ENCODE measurements around the gene OTUD6A.
"Not testable (repeated sequence)": the region's sequence is repeated elsewhere in the genome, so short reads cannot be mapped to it uniquely, and the experiment has no call there.

Gene OTUD6A

DNA sequence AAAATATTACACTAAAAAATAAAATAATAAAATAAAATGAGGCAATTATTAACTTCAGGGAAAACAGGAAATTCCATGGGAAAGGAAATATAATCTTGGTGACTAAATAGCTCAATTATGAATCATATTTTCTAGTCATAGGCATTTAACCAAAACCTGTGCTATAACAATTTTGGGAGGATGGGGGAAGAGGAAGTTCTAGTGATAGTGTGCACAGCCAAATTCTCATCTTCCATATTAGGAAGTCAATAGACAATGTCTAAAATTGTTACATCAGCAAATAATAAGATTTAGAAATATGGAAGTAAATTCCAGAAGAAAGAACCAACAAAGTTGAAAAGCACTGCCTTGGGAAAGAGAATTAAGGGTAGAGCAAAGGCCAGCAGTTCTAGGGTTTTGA, 15.3 kb upstream of the OTUD6A start:
- DNase-seq (ENCODE audit: low spot score) = peak; percentile 57

DNA sequence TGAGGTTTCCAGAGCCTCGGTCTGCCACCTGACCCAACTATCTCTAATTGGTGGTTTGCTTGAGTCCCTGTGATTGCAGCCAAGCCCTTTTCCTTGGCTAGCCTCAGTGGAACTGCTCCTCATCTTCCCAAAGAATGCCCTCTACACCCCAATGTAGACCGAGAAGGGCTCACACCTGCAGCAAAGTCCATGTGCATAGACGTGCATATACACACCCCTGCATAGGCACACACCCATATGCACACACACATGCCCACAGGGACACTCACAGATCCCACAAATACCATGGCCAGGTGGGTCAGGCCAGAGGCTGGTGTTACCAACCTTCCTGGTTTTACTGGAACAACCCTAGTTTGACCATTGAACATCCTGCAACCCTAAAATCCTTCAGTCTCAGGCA, 12.9 kb upstream of the OTUD6A start:
- DNase-seq (ENCODE audit: low spot score) = no peak

DNA sequence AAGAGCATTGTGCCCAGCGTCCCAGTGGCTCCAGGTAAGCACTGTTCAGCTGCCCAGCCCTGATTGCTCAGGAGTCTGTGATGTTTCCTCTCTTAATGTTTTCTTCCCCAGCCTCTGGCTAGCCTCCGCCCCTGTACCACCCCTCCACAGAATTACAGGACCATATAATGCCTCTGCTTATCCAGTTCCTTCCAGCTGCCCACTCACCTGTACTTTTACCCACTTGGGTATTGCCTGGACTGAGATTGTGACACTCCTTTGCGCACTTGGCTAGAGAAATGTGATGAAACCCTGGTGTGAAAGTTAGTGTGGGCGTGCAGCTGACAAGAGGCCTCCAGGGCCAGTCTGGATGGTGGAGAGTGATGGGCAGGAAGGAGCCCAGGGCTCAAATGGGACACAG, 12.3 kb upstream of the OTUD6A start, which contains the start of gene AWAT2:
AWAT2 (minus strand) TSS at position 14 of the 400 bp plus-strand sequence; CDS start at position 8, 6 bp downstream.
- DNase-seq (ENCODE audit: low spot score) = no peak

DNA sequence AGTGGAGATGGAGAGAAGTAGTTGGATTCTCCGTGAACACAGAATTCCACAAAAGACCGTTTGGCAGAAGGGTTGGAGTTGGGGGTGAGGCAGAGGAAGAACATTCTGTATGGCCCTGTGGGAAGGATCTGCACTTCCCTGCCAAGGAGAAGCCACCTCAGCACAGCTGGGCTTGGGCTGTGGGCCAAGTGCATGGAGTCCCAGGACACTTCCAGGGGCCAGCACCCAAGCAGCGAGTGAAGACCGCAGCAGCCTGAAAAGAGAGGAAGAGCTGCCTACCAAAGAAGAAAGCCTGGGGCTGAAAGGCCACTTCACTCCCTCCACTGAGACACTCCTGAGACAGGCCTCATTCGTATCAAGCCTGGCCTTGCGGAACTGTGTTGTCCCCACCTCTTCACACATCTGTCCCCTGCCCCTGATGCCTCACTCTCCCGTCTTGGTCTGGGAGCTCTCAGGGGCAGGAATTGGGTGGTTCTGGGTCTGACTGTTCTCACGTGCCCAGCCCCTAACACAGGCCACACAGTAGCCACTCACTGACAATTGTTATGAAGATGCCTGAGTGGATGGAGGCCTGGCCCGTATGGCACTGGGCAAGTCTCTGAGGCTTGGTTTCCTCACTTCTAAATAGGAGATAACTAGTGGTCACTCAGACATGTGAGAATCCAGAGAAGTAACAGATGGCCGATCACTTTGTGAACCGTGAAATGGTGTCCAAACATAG, 9.2 kb upstream of the OTUD6A start:
- DNase-seq (ENCODE audit: low spot score) = no peak

DNA sequence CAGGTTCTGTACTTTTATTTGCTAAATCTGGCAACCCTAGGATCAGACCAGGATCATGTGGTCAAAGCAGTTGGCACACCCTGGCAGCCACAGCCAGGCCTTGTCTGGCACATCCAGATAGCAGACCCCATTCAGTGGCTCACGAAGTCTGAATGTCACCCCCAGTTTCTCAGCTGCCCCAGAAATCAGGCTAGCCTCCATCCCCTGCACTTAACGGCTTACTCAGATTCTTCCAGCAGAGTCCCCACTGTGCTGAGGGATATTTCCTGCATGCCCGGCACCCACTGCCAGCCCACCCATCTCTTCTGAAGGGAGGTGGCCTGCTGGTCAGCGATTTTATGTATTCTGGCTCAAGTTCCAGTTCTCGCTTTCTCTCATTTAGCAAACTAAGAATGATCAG, 7.9 kb upstream of the OTUD6A start:
- no peak for DNase-seq (ENCODE audit: low spot score)

DNA sequence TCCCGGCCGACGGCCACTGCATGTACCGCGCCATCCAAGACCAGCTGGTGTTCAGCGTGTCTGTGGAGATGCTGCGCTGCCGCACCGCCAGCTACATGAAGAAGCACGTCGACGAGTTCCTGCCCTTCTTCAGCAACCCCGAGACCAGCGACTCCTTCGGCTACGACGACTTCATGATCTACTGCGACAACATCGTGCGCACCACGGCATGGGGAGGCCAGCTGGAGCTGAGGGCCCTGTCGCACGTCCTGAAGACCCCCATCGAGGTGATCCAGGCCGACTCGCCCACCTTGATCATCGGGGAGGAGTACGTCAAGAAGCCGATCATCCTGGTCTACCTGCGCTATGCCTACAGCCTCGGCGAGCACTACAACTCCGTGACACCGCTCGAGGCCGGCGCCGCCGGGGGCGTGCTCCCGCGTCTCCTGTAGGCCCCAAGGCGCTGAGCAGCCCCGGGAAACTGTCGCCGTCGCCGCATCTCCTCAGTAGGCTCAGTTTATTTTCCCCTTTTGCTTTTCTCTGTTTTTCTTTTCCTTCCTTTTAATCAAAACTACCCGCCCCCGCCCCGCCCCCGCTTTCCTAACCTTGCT, 799 bp downstream of the OTUD6A start:
- no peak for DNase-seq (ENCODE audit: low spot score)

DNA sequence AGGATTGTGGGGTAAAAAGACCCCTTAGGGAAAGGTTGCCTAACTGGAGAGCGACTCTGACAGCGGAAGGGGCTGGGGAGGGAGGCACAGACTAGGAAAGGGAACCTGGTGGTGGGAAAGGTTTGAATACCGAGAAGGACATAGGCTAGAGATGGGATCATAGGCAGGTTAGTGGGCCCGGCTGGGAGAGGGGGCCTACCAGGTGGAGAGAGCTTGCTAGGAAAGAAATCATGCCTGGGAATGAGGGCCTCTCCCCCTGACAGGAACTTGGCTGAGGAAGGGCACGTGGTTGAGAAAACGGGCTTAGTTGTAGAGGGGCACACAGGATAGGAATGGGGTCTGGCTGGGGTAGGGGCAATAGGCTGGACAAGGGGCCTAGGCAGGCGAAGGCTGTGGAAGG, 4.4 kb downstream of the OTUD6A start:
- no peak for DNase-seq (ENCODE audit: low spot score)

DNA sequence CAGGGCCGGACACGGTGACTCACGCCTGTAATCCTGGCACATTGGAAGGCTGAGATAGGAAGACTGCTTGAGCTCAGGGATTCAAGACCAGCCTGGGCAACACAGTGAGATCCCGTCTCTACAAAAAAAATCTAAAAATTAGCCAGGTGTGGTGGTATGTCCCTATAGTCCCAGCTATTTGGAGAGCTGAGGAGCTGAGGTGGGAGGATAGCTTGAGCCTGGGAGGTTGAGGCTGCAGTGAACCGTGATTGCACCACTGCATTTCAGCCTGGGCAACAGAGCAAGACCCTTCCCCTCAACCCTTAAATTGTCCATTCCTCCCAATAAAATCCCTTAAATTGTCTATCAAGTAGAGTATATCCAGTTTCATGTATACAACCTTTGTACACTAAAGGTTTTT, 17.0 kb downstream of the OTUD6A start:
- no peak for DNase-seq (ENCODE audit: low spot score)

DNA sequence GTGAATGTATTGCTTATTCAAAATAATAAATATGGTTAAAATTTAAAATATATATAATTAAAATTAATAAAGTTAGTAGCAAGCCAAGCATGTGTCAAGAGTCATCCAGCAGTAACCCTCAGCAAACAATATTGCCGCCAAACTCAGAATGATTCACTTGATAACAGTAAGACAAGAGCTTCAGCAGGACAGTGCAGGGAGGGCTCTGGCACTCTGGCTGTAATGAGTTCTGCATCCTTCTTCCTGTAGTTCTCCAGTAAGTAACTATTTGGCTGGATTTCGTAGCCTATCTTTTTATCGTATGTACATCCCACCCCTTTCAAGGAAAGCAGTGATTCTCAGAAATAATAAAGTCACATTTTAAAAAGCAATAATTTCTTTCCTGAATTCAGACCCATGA, 17.6 kb downstream of the OTUD6A start:
- DNase-seq (ENCODE audit: low spot score) = no peak

DNA sequence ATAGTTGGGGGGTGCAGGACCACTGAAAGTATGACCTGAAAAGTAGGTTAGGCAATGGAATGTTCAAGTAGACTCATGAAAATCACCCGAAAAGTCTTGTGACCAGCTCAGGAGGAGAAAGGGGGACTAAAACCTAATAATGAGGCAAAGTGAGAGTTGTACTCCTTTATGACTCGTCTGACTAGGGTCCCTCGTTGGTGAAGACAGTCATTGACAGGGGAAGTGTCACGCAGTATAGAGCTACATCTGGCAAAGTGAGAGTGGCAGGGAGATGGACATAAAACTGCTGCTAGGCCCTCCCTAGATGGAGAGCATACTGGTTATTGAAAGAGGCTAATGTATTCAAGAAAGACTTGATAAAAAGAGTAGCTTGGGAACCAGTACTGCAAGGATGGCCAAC, 20.5 kb downstream of the OTUD6A start:
- no peak for DNase-seq (ENCODE audit: low spot score)

DNA sequence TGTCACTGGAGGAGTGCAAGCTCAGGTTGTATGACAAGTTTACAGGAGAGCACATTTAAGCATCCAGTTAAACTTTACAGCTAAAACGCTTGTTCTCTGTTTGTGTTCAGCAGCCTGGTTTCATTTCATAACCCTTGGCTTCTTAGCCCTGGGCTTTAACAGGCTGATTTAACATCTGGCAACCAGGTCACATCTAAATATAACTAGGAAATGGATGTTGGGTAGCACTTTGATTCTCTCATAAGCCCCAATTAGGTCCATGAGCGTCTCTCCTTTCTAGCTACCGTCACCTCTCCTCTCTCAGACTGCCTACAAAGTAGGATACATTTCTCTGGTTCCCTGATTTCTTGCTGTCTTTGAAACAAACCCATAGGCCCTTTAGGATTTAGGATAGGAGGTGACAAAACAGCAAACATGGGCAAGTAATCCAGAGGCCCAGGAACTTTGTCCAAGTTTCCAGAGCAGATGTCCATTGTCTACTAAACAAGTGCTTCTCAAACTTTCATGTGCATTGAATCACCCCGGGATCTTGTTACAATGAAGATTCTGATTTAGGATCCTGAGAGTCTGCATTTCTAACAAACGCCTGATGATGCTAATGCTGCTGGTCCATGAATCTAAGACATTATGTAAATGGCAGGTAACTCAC, 22.5 kb downstream of the OTUD6A start:
- DNase-seq (ENCODE audit: low spot score) = no peak

DNA sequence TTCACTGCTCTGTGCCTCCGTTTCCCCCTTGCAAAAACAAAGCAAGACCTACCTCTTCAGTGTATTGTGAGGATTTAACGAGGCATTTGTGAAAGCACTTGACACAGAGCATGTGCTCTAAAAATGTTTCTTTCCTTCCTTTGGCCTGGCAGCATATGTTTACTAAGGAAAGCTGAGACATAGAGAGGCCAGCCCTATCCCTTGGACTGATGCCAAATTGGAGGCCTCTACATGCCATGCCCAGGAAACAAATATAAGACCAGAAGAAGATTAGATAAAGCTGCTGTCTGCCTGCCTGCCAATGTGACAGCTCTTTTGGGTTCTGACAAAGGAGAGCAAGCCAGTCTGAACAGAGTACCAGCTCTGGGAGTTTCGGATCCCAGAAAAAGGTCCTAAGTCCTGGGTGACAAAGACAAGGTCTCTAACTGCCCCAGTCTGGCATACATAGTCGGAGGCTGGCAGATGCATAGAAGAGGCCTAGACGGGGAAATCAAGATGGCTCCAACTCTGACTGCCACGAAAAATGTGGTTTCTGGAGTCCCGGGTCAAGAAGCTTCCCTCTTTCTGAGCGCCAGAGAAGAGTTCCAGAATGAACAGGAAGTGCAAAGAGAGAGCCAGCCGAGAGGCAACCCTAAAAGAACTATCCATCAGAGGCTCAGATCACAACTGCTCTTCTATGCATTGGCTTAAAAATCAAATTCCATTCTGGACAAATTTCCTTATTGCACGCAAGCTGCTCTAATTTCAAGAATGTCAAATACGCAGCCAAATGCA, 25.8 kb downstream of the OTUD6A start:
- DNase-seq (ENCODE audit: low spot score) = peak; percentile 50

DNA sequence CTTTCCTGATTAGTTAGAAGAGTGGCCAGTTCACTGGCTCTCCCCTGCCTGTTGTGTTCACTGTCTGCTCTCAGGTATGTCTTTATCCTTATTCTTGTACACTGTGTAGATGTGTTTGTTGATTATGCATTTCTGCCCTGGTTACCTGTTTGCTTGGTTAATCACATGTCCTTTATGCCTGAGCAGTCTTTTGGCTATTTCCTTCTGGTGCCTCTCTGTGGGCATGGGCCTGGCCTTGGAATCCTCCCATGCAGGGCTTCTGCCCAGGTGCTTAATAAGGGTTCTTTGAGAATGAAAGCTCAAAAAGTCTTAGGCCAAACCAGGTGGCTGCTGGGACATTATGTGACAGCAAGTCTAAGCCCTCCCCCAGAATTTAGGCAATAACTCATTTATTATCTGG, 26.5 kb downstream of the OTUD6A start:
- no peak for DNase-seq (ENCODE audit: low spot score)

DNA sequence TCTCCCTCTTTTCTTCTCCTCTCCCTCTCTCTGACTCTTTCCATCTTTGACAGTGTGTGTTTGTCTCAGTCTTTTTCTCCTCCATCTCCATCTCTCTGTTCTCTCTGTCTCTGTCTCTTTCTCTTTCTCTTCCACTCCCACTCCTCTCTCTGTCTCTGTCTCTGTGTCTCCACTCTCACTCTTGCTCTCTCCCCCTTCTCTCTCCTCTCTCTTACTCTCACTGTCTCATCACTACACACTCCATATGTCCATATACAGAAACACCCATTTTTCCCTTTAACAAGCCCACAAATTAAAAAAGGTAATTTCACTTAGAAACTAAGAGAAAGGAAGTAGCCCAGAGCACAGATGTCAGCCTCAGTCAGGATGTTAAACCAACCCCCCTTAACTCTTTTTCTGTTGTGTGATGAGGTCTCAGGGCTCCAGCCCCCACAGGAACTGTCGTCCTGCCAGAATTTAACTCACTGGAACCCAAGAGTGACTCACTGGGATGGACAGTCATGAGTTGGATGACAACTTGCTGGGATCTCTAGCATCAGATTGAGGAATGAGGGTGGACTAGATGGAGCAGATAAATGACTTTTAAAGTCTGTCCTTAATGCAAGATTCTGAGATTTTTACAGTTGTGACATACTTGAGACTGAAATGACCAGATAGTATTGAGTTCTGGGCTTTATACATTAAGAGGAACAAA, 27.5 kb downstream of the OTUD6A start:
- peak; percentile 54 for DNase-seq (ENCODE audit: low spot score)

DNA sequence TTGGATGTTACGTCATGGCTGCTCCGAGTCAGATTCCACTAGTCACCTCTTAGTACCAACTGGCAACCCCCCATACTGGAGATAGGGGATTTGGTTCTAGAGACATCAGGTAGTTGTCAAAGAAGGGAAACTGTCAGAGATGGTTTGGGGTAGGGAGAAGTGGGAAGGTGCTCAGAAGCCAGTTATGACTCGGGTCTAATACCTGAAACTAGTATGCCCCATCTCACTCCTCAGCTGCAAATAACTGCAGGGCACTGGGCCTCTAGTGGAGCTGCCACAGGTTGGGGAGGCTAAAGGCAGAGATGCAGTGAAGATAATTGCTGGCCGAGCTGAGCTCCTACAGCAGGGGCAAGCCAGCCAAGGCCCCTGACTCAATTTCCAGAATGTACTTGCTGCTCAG, 30.0 kb downstream of the OTUD6A start:
- DNase-seq (ENCODE audit: low spot score) = no peak

DNA sequence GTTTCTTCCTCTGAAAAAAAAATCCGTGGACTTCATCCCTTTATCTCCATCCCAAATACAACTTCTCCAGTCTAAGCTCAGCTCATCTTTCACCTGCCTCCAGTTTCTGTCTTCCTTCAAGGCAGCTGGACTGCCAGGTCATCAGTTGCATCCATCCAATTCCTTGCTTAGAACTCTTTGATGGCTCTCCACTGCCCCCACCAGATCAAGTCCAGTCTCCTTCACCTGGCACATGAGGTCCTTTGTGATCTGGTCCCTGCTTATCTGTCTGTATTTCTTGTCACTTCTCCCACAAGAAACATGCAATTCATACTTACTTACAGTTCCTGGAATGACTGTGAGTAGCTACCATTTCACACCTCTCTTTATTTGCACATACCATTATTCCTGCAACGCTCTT, 33.8 kb downstream of the OTUD6A start:
- DNase-seq (ENCODE audit: low spot score) = peak; percentile 25

DNA sequence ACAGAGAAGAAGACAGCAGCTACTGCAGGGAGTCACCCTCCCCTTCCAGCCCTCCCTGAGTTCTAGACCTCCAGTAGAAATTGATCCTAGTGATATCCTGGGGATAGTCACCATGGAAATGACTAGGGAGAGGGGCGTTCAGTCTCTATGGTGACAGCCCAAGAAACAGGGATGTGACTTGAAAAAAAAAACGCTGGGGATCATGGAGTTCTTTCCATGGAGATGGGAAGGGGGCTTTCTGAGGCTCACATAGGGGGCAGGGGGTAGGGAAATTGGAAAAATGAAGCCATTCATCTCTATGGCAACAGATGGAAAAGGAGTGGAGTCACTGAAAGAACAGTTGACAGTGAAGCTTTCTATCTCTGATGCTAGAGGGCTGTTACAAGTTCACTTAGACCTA, 43.0 kb downstream of the OTUD6A start:
- DNase-seq (ENCODE audit: low spot score) = no peak

DNA sequence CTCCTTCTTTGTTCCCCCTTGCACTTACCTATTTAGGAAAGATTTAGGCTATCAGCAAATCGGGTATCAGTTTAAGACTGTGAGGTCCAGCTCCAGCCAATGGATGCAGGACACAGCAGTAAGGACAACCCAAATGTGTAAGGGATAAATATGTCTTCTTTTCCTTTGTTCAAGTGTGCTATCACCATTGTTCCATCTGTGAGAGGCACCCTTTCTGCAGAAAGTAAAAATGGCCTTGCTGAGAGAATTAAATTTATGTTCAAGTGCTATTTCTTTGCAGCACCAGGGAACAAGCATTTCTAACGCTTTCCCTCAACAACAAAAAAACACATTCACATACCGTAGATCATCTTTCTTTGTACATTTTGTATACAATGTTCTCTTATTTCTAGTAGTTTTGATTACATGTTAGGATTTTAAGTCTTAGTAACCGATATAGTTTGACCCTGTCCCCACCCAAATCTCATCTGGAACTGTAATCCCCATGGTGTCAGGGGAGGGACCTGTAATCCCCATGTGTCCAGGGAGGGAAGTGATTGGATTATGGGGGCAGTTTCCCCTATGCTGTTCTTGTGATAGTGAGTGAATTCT, 49.3 kb downstream of the OTUD6A start:
- not testable (repeated sequence) for DNase-seq (ENCODE audit: low spot score)
